ENCODE data around the gene DUSP1. TPM values are rescaled to one million over a fixed set of nuclear protein-coding genes. Genes with fewer than 3 reads are reported as not detected.
"Not testable (repeated sequence)": the region's sequence is repeated elsewhere in the genome, so short reads cannot be mapped to it uniquely, and the experiment has no call there.

The DUSP1 gene
- polyA plus RNA-seq, 1 donor from 2014 or later = 48.3 TPM

DNA sequence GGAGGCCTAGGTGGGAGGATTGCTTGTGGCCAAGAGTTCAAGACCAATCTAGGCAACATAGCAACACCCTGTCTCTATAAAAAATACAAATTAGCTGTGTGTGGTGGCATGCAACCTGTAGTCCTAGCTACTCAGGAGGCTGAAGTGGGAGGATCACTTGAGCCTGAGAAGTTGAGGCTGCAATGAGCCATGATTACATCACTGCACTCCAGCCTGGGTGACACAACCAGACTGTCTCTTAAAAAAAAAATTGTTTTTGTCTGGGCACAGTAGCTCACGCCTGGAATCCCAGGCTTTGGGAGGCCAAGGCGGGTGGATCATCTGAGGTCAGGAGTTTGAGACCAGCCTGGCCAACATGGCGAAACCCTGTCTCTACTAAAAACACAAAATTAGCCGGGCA lies 40.0 kb upstream of the DUSP1 start:
- not testable (repeated sequence) for H3K9me2 ChIP-seq (ENCODE audit: insufficient read depth, low read length); H3K9ac ChIP-seq (ENCODE audit: low read length); H3K4me3 ChIP-seq (ENCODE audit: low read length); H2AFZ ChIP-seq (ENCODE audit: low read depth, low read length); H3K9me3 ChIP-seq (ENCODE audit: low read length); H3K36me3 ChIP-seq (ENCODE audit: insufficient read depth, low read length); H3F3A ChIP-seq (ENCODE audit: insufficient read depth, low read length, poor library complexity, severe bottlenecking); H3K27ac ChIP-seq (ENCODE audit: low read length); H4K20me1 ChIP-seq (ENCODE audit: insufficient read depth); H3K27me3 ChIP-seq (ENCODE audit: insufficient read depth, low read depth, low read length); H3K79me2 ChIP-seq (replicated peaks; ENCODE audit: insufficient read depth, low read length); H3K4me2 ChIP-seq (ENCODE audit: low read length)

DNA sequence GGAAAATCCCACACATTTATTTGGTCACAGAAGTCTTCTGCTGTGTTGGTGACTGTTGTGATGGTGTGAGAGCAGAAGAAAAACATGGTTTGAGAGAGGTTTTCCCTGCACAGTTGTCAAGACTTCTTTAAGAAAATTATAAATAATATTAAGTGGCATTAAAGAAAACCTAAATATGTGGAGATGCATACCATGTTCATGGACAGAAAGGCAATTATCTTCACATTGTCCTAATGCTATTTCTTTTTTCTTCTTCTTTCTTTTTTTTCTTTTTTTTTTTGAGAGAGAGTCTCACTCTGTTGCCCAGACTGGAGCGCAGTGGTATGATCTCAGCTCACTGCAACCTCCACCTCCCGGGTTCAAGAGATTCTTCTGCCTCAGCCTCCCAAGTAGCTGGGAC lies 38.8 kb upstream of the DUSP1 start:
- Histone ChIP-seq H3F3A (ENCODE audit: insufficient read depth, low read length, poor library complexity, severe bottlenecking) (no peaks in the 10 kb centered on the region), H3K27ac (ENCODE audit: low read length) (no peak overlapping the region), H3K9me2 (ENCODE audit: insufficient read depth, low read length) (no peaks in the 10 kb centered on the region), H4K20me1 (ENCODE audit: insufficient read depth) (no peaks in the 10 kb centered on the region), H2AFZ (ENCODE audit: low read depth, low read length) (no peak overlapping the region), H3K79me2 (replicated peaks; ENCODE audit: insufficient read depth, low read length) (no peaks in the 10 kb centered on the region), H3K9me3 (ENCODE audit: low read length) (no peaks in the 10 kb centered on the region), H3K27me3 (ENCODE audit: insufficient read depth, low read depth, low read length) (no peaks in the 10 kb centered on the region), H3K4me3 (ENCODE audit: low read length) (no peak overlapping the region), H3K4me2 (ENCODE audit: low read length) (no peak overlapping the region), H3K9ac (ENCODE audit: low read length) (no peak overlapping the region), H3K36me3 (ENCODE audit: insufficient read depth, low read length) (no peaks in the 10 kb centered on the region)
- no peak for TF ChIP-seq POLR2AphosphoS5 (IDR thresholded peaks at IDR 0.05)
- TF ChIP-seq, protein P1, sequence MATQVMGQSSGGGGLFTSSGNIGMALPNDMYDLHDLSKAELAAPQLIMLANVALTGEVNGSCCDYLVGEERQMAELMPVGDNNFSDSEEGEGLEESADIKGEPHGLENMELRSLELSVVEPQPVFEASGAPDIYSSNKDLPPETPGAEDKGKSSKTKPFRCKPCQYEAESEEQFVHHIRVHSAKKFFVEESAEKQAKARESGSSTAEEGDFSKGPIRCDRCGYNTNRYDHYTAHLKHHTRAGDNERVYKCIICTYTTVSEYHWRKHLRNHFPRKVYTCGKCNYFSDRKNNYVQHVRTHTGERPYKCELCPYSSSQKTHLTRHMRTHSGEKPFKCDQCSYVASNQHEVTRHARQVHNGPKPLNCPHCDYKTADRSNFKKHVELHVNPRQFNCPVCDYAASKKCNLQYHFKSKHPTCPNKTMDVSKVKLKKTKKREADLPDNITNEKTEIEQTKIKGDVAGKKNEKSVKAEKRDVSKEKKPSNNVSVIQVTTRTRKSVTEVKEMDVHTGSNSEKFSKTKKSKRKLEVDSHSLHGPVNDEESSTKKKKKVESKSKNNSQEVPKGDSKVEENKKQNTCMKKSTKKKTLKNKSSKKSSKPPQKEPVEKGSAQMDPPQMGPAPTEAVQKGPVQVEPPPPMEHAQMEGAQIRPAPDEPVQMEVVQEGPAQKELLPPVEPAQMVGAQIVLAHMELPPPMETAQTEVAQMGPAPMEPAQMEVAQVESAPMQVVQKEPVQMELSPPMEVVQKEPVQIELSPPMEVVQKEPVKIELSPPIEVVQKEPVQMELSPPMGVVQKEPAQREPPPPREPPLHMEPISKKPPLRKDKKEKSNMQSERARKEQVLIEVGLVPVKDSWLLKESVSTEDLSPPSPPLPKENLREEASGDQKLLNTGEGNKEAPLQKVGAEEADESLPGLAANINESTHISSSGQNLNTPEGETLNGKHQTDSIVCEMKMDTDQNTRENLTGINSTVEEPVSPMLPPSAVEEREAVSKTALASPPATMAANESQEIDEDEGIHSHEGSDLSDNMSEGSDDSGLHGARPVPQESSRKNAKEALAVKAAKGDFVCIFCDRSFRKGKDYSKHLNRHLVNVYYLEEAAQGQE (IDR thresholded peaks at IDR 0.05; ENCODE audit: borderline replicate concordance) = no peak
- no peak for TF ChIP-seq MXI1 (conservative IDR thresholded peaks at IDR 0.05; ENCODE audit: poor library complexity, severe bottlenecking)
- no peak for TF ChIP-seq SMC3 (conservative IDR thresholded peaks at IDR 0.05; ENCODE audit: poor library complexity)
- no peak for TF ChIP-seq TAF1 (IDR thresholded peaks at IDR 0.05; ENCODE audit: low read depth)
- no peak for TF ChIP-seq RAD21 (conservative IDR thresholded peaks at IDR 0.05)
- TF ChIP-seq EZH2 (IDR thresholded peaks at IDR 0.05; ENCODE audit: borderline replicate concordance, insufficient read depth, low read length, poor library complexity, severe bottlenecking) = no peak
- TF ChIP-seq, protein P2, sequence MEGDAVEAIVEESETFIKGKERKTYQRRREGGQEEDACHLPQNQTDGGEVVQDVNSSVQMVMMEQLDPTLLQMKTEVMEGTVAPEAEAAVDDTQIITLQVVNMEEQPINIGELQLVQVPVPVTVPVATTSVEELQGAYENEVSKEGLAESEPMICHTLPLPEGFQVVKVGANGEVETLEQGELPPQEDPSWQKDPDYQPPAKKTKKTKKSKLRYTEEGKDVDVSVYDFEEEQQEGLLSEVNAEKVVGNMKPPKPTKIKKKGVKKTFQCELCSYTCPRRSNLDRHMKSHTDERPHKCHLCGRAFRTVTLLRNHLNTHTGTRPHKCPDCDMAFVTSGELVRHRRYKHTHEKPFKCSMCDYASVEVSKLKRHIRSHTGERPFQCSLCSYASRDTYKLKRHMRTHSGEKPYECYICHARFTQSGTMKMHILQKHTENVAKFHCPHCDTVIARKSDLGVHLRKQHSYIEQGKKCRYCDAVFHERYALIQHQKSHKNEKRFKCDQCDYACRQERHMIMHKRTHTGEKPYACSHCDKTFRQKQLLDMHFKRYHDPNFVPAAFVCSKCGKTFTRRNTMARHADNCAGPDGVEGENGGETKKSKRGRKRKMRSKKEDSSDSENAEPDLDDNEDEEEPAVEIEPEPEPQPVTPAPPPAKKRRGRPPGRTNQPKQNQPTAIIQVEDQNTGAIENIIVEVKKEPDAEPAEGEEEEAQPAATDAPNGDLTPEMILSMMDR (IDR thresholded peaks at IDR 0.05; ENCODE audit: poor library complexity, severe bottlenecking) = no peak
- no peak for TF ChIP-seq EP300 (conservative IDR thresholded peaks at IDR 0.05; ENCODE audit: poor library complexity, severe bottlenecking)

DNA sequence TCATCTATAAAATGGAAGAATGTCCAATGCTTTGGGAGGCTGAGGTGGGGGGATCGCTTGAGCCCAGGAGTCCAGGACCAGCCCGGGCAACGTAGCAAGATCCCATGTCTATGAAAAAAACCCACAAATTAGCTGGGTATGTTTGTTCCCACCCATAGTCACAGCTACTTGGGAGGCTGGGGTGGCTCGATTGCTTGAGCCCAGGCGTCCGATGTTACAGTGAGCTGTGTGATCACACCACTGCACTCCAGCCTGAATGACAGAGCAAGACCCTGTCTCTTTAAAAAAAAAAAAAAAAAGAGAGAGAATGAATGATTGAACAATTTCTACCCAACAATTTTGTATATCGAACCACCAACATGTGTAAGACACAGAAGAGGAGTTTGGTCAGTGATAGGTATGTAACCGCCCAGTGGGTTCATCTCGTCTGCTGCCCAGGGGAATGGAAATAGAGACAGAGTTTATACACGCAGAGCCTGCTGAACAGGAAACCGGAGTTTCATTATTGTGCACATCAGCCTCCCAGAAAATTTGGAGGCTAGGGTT lies 36.8 kb upstream of the DUSP1 start:
- Histone ChIP-seq H3K9ac (ENCODE audit: low read length) (no peak overlapping the region), H3K27me3 (ENCODE audit: insufficient read depth, low read depth, low read length) (no peaks in the 10 kb centered on the region), H3K27ac (ENCODE audit: low read length) (no peak overlapping the region), H3K4me3 (ENCODE audit: low read length) (no peak overlapping the region), H3F3A (ENCODE audit: insufficient read depth, low read length, poor library complexity, severe bottlenecking) (no peaks in the 10 kb centered on the region), H3K79me2 (replicated peaks; ENCODE audit: insufficient read depth, low read length) (no peaks in the 10 kb centered on the region), H3K9me2 (ENCODE audit: insufficient read depth, low read length) (no peaks in the 10 kb centered on the region), H3K9me3 (ENCODE audit: low read length) (no peaks in the 10 kb centered on the region), H3K4me2 (ENCODE audit: low read length) (no peak overlapping the region), H4K20me1 (ENCODE audit: insufficient read depth) (no peaks in the 10 kb centered on the region), H2AFZ (ENCODE audit: low read depth, low read length) (no peak overlapping the region), H3K36me3 (ENCODE audit: insufficient read depth, low read length) (no peaks in the 10 kb centered on the region)
- TF ChIP-seq, protein P1 (IDR thresholded peaks at IDR 0.05; ENCODE audit: borderline replicate concordance) = no peak
- TF ChIP-seq, protein P2 (IDR thresholded peaks at IDR 0.05; ENCODE audit: poor library complexity, severe bottlenecking) = no peak
- TF ChIP-seq EP300 (conservative IDR thresholded peaks at IDR 0.05; ENCODE audit: poor library complexity, severe bottlenecking) (no peak), SMC3 (conservative IDR thresholded peaks at IDR 0.05; ENCODE audit: poor library complexity) (no peak), MXI1 (conservative IDR thresholded peaks at IDR 0.05; ENCODE audit: poor library complexity, severe bottlenecking) (no peak), EZH2 (IDR thresholded peaks at IDR 0.05; ENCODE audit: borderline replicate concordance, insufficient read depth, low read length, poor library complexity, severe bottlenecking) (no peak), POLR2AphosphoS5 (IDR thresholded peaks at IDR 0.05) (no peak), TAF1 (IDR thresholded peaks at IDR 0.05; ENCODE audit: low read depth) (no peak)

Measured in neural cell (in vitro differentiated cells).